Activated naive CD8-positive, alpha-beta T cell treated with anti-CD3 and anti-CD28 coated beads, Interleukin-2, amount 50 U/mL, for 24 hours (primary cell): Measurements from ENCODE around the gene GABARAPL1.
"Not testable (repeated sequence)": the region's sequence is repeated elsewhere in the genome, so short reads cannot be mapped to it uniquely, and the experiment has no call there.

Experiments used
- ATAC-seq: fragments of 150-1000 bp; cut with Tn5 transposase; one replicate; pipeline ENCODE4 v1.10.0; 2021
- DNase-seq: peaks from one replicate; pipeline ENCODE4 v3.0.0; 2021
- H3K27ac Mint-ChIP-seq: one replicate; pipeline ENCODE4 v1.8.0; 2021; ENCODE audit warnings: mild to moderate bottlenecking, mixed read lengths
- H3K27me3 Mint-ChIP-seq: one replicate; pipeline ENCODE4 v1.8.0; 2021; ENCODE audit warnings: mixed read lengths
- H3K36me3 Mint-ChIP-seq: one replicate; pipeline ENCODE4 v1.8.0; 2021; ENCODE audit warnings: low read depth, mixed read lengths
- H3K4me1 Mint-ChIP-seq: one replicate; pipeline ENCODE4 v1.8.0; 2021; ENCODE audit warnings: mixed read lengths
- H3K4me3 Mint-ChIP-seq: one replicate; pipeline ENCODE4 v1.8.0; 2021; ENCODE audit warnings: mild to moderate bottlenecking, moderate library complexity, mixed read lengths
- H3K9me3 Mint-ChIP-seq: one replicate; pipeline ENCODE4 v1.8.0; 2021; ENCODE audit warnings: mixed read lengths

Gene GABARAPL1

GRCh38 chr12:10186958-10187357, 25.7 kb upstream of the GABARAPL1 start:
- H3K27ac Mint-ChIP-seq, H3K4me1 Mint-ChIP-seq, H3K36me3 Mint-ChIP-seq, H3K9me3 Mint-ChIP-seq, ATAC-seq, H3K4me3 Mint-ChIP-seq, DNase-seq: not testable (repeated sequence)
- H3K27me3 Mint-ChIP-seq: peaks cover 24% of the 10 kb centered on the region

GRCh38 chr12:10189653-10190052, 23.0 kb upstream of the GABARAPL1 start:
- no peak for ATAC-seq
- no peaks in the 10 kb centered on the region for H3K9me3 Mint-ChIP-seq
- H3K4me1 Mint-ChIP-seq: no peaks in the 10 kb centered on the region

GRCh38 chr12:10190558-10191388, 21.9 kb upstream of the GABARAPL1 start:
- DNase-seq: peak; percentile 46
- peak; percentile 93 for ATAC-seq

More at GRCh38 chr12:10189653-10190052, 23.0 kb upstream of the GABARAPL1 start:
- H3K36me3 Mint-ChIP-seq: no peaks in the 10 kb centered on the region
- H3K27ac Mint-ChIP-seq: no peak overlapping the region
- H3K27me3 Mint-ChIP-seq: peaks cover 31% of the 10 kb centered on the region
- H3K4me3 Mint-ChIP-seq: no peak overlapping the region
- DNase-seq: no peak

GRCh38 chr12:10191865-10192264, 20.8 kb upstream of the GABARAPL1 start:
- Mint-ChIP-seq H3K27ac (no peak overlapping the region), H3K27me3 (peaks cover 26% of the 10 kb centered on the region), H3K9me3 (no peaks in the 10 kb centered on the region), H3K4me3 (no peak overlapping the region), H3K36me3 (no peaks in the 10 kb centered on the region), H3K4me1 (peaks cover 8% of the 10 kb centered on the region)
- no peak for DNase-seq
- no peak for ATAC-seq

More at GRCh38 chr12:10190558-10191388, 21.9 kb upstream of the GABARAPL1 start:
- Mint-ChIP-seq H3K9me3 (no peaks in the 10 kb centered on the region), H3K27ac (no peak overlapping the region), H3K36me3 (no peaks in the 10 kb centered on the region), H3K4me1 (peaks cover 4% of the 10 kb centered on the region), H3K27me3 (peaks cover 30% of the 10 kb centered on the region), H3K4me3 (no peak overlapping the region)

- no peaks in the 10 kb centered on the region for H3K9me3 Mint-ChIP-seq
- DNase-seq (no peak), ATAC-seq (no peak)
- H3K4me3 Mint-ChIP-seq: no peak overlapping the region
- H3K4me1 Mint-ChIP-seq: peaks cover 8% of the 10 kb centered on the region
- no peaks in the 10 kb centered on the region for H3K36me3 Mint-ChIP-seq
- no peak overlapping the region for H3K27ac Mint-ChIP-seq
- peaks cover 24% of the 10 kb centered on the region for H3K27me3 Mint-ChIP-seq
Observed at GRCh38 chr12:10194160-10194670, 18.5 kb upstream of the GABARAPL1 start.

GRCh38 chr12:10196210-10196609, 16.5 kb upstream of the GABARAPL1 start:
- no peaks in the 10 kb centered on the region for H3K9me3 Mint-ChIP-seq
- no peak overlapping the region for H3K4me3 Mint-ChIP-seq
- peaks cover 8% of the 10 kb centered on the region for H3K4me1 Mint-ChIP-seq
- no peaks in the 10 kb centered on the region for H3K36me3 Mint-ChIP-seq
- DNase-seq (no peak), ATAC-seq (no peak)
- peaks cover 20% of the 10 kb centered on the region for H3K27me3 Mint-ChIP-seq
- no peak overlapping the region for H3K27ac Mint-ChIP-seq

- Mint-ChIP-seq H3K4me3 (no peak overlapping the region), H3K27me3 (peaks cover 12% of the 10 kb centered on the region), H3K36me3 (no peaks in the 10 kb centered on the region), H3K4me1 (peaks cover 8% of the 10 kb centered on the region), H3K27ac (no peak overlapping the region), H3K9me3 (no peaks in the 10 kb centered on the region)
- DNase-seq (no peak), ATAC-seq (no peak)
Observed at GRCh38 chr12:10197879-10198278, 14.8 kb upstream of the GABARAPL1 start.

- H3K27me3 Mint-ChIP-seq, H3K4me1 Mint-ChIP-seq, H3K27ac Mint-ChIP-seq, H3K36me3 Mint-ChIP-seq, H3K9me3 Mint-ChIP-seq, ATAC-seq, H3K4me3 Mint-ChIP-seq, DNase-seq: not testable (repeated sequence)
Observed at GRCh38 chr12:10204495-10204894, 8.2 kb upstream of the GABARAPL1 start.

GRCh38 chr12:10205220-10205807, 7.4 kb upstream of the GABARAPL1 start:
- ATAC-seq (no peak), DNase-seq (no peak)
- Mint-ChIP-seq H3K9me3 (no peaks in the 10 kb centered on the region), H3K36me3 (no peaks in the 10 kb centered on the region), H3K27me3 (peaks cover 4% of the 10 kb centered on the region), H3K4me1 (no peaks in the 10 kb centered on the region), H3K4me3 (no peak overlapping the region), H3K27ac (no peak overlapping the region)

- H3K27ac Mint-ChIP-seq: no peak overlapping the region
- H3K27me3 Mint-ChIP-seq: peaks cover 4% of the 10 kb centered on the region
- H3K4me3 Mint-ChIP-seq: no peak overlapping the region
- no peaks in the 10 kb centered on the region for H3K9me3 Mint-ChIP-seq
- DNase-seq (no peak), ATAC-seq (no peak)
- peaks cover 4% of the 10 kb centered on the region for H3K4me1 Mint-ChIP-seq
- H3K36me3 Mint-ChIP-seq: no peaks in the 10 kb centered on the region
Observed at GRCh38 chr12:10207136-10207535, 5.5 kb upstream of the GABARAPL1 start.

GRCh38 chr12:10210225-10210624, 2.5 kb upstream of the GABARAPL1 start:
- Mint-ChIP-seq H3K4me1 (peaks cover 26% of the 10 kb centered on the region), H3K27ac (no peak overlapping the region), H3K4me3 (no peak overlapping the region), H3K9me3 (no peaks in the 10 kb centered on the region), H3K27me3 (peaks cover 3% of the 10 kb centered on the region), H3K36me3 (no peaks in the 10 kb centered on the region)
- DNase-seq: no peak
- no peak for ATAC-seq

- peaks cover 3% of the 10 kb centered on the region for H3K27me3 Mint-ChIP-seq
- peaks cover 34% of the 10 kb centered on the region for H3K4me1 Mint-ChIP-seq
- H3K36me3 Mint-ChIP-seq: no peaks in the 10 kb centered on the region
- H3K9me3 Mint-ChIP-seq: no peaks in the 10 kb centered on the region
- DNase-seq (no peak), ATAC-seq (no peak)
- no peak overlapping the region for H3K4me3 Mint-ChIP-seq
- no peak overlapping the region for H3K27ac Mint-ChIP-seq
Observed at GRCh38 chr12:10211101-10211939, 1.4 kb upstream of the GABARAPL1 start.

GRCh38 chr12:10211940-10212738, 538 bp upstream of the GABARAPL1 start:
- peaks cover 3% of the 10 kb centered on the region for H3K27me3 Mint-ChIP-seq
- no peaks in the 10 kb centered on the region for H3K36me3 Mint-ChIP-seq
- peak; percentile 88 for DNase-seq
- peak; percentile 88 for ATAC-seq
- peak overlapping the region; percentile 90 for H3K27ac Mint-ChIP-seq
- H3K4me1 Mint-ChIP-seq: peaks cover 34% of the 10 kb centered on the region
- no peaks in the 10 kb centered on the region for H3K9me3 Mint-ChIP-seq
- H3K4me3 Mint-ChIP-seq: peak overlapping the region; percentile 84
